ENCODE data around the gene TSPYL4. TPM values are rescaled to one million over a fixed set of nuclear protein-coding genes. Genes with fewer than 3 reads are reported as not detected.

Gene TSPYL4
- 22.8 TPM for polyA plus RNA-seq (2013, experiment 1 of 2)
- polyA plus RNA-seq (2013, experiment 2 of 2): 21.8 TPM

DNA sequence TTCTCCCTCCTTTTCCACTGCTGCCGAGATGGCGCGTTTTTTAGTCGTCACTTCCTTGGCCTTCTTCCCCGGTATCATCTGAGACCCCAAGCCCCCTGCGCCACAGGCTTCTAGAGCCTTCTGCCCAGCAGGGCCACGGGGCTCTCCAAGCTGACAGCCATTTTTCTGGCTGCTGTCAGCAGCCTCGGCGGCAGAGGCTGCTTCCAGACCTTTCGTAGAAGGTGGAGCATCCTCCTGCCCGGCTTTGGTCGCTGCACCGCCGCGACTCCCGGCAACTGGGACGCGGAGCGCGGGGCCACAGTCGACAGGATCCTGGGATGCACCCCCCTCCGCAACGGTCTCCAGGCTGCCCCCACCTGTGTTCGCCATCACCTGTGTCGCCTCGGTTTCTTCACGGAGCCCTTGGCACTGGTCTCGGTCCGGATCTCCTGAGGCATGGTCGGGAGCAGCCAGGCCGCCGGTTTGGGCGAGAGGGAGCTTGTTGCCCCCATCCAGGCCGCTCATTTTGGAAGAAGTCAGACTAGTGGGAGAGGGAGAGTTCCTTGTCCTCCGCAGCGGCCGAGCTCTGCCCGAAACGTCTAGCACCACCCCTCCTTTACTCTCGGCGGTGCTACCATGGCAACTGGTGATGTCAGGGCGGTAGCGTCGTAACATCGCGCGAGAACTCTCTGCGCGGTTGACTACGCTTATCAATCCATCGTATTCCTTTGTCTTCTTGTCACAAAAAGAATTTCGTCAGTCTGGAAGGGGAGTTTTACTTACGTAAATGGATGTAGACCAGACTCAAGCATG lies at the start of gene TSPYL4:
TSS of gene TSPYL4 (minus strand) at position 571 of the 792 bp plus-strand sequence. CDS start at position 504, 67 bp downstream.
- H3K4me2 ChIP-seq (ENCODE audit: low read length): peak within 1 kb of the TSS; percentile 66
- WGBS (ENCODE audit: extremely low coverage, insufficient coverage, low lambda C conversion rate): no CpG with 5 or more reads among the region's 53 CpGs
- H2BK5ac ChIP-seq (ENCODE audit: low read length): no peak within 1 kb of the TSS
- H3K4ac ChIP-seq (ENCODE audit: low read depth, low read length): no peak within 1 kb of the TSS
- H2BK120ac ChIP-seq (ENCODE audit: low read depth, low read length): no peak within 1 kb of the TSS
- H3K4me1 ChIP-seq (ENCODE audit: control insufficient read depth, low read depth, low read length): peaks cover 13% of the 10 kb centered on the region
- H3K18ac ChIP-seq (ENCODE audit: low read length): peak within 1 kb of the TSS; percentile 29
- peak within 1 kb of the TSS; percentile 79 for H3K4me3 ChIP-seq (ENCODE audit: low read length)
- H3K36me3 ChIP-seq (ENCODE audit: control insufficient read depth, insufficient read depth, low read length): no peaks in the 10 kb centered on the region
- no peak within 1 kb of the TSS for H2AK5ac ChIP-seq (ENCODE audit: low read length)
- H3K56ac ChIP-seq (ENCODE audit: low read length): peak within 1 kb of the TSS; percentile 91
- H3K9ac ChIP-seq (ENCODE audit: low read length): peak within 1 kb of the TSS; percentile 82
- no peak within 1 kb of the TSS for H2BK15ac ChIP-seq (replicated peaks; ENCODE audit: low read depth)
- no peaks in the 10 kb centered on the region for H3K27me3 ChIP-seq (ENCODE audit: insufficient read depth, low read length, poor library complexity)
- peaks cover 16% of the 10 kb centered on the region for H3K79me2 ChIP-seq (ENCODE audit: control insufficient read depth, insufficient read depth, low read length)
- peak; percentile 99 for DNase-seq
- H3K23ac ChIP-seq (ENCODE audit: low read length): no peak within 1 kb of the TSS
- H4K8ac ChIP-seq (ENCODE audit: low read depth, low read length): no peak within 1 kb of the TSS
- peak within 1 kb of the TSS; percentile 77 for H4K5ac ChIP-seq (ENCODE audit: low read length)
- H3K79me1 ChIP-seq (ENCODE audit: low read length): peaks cover 15% of the 10 kb centered on the region
- peak within 1 kb of the TSS; percentile 39 for H3K27ac ChIP-seq (ENCODE audit: low read depth, low read length)

DNA sequence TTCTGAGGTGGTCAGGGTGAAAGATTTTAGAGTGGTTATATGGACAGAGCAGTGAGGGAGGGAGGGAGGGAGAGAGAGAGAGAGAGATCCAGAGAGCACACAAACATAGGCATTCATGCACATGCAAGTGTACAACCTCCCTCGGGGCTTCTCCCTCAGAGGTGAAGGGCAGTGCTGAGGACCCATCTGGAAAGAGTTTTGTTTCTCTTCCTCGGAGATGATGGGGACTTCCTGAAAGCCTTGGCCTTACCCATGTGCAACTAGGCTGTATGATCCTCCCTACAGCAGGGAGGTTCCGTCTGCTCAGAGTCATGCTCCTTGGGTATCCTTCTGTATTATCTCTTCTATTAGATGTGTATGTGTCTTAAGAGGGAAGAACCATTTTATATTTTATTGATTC lies 47.2 kb upstream of the TSPYL4 start:
- H3K18ac ChIP-seq (ENCODE audit: low read length): no peak overlapping the region
- WGBS (ENCODE audit: extremely low coverage, insufficient coverage, low lambda C conversion rate): no CpG with 5 or more reads among the region's 3 CpGs
- no peak overlapping the region for H2BK5ac ChIP-seq (ENCODE audit: low read length)
- no peak overlapping the region for H4K5ac ChIP-seq (ENCODE audit: low read length)
- no peak overlapping the region for H3K4me2 ChIP-seq (ENCODE audit: low read length)
- no peak overlapping the region for H2AK5ac ChIP-seq (ENCODE audit: low read length)
- H3K4me1 ChIP-seq (ENCODE audit: control insufficient read depth, low read depth, low read length): no peaks in the 10 kb centered on the region
- no peak overlapping the region for H2BK120ac ChIP-seq (ENCODE audit: low read depth, low read length)
- no peaks in the 10 kb centered on the region for H3K36me3 ChIP-seq (ENCODE audit: control insufficient read depth, insufficient read depth, low read length)
- no peaks in the 10 kb centered on the region for H3K27me3 ChIP-seq (ENCODE audit: insufficient read depth, low read length, poor library complexity)
- H3K4ac ChIP-seq (ENCODE audit: low read depth, low read length): no peak overlapping the region
- H3K79me2 ChIP-seq (ENCODE audit: control insufficient read depth, insufficient read depth, low read length): no peaks in the 10 kb centered on the region
- H3K56ac ChIP-seq (ENCODE audit: low read length): no peak overlapping the region
- no peak overlapping the region for H3K9ac ChIP-seq (ENCODE audit: low read length)
- no peak overlapping the region for H3K23ac ChIP-seq (ENCODE audit: low read length)
- H3K79me1 ChIP-seq (ENCODE audit: low read length): no peaks in the 10 kb centered on the region
- no peak overlapping the region for H2BK15ac ChIP-seq (replicated peaks; ENCODE audit: low read depth)
- H3K4me3 ChIP-seq (ENCODE audit: low read length): no peak overlapping the region
- no peak overlapping the region for H4K8ac ChIP-seq (ENCODE audit: low read depth, low read length)
- H3K27ac ChIP-seq (ENCODE audit: low read depth, low read length): no peak overlapping the region
- DNase-seq: no peak

DNA sequence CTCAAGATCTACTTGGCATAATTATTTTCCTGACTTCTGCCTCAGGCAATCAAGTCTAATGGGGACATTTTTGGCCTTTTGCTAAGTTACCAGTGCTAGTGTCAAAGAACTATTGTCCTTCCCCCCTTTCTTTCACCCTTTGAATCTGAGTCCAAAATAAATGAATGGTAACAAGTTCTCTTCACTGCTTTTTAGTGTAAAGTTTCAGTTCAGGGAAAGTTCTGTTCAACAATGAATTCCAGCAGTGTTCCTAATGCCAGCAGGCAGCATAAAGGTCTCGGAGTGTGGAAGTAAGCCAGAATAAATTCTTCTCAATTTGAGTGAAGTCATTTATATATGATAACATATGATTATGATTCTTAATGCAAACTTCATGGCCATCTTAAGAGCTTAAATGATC lies 46.7 kb upstream of the TSPYL4 start:
- Histone ChIP-seq H3K4ac (ENCODE audit: low read depth, low read length) (no peak overlapping the region), H2BK120ac (ENCODE audit: low read depth, low read length) (no peak overlapping the region), H3K36me3 (ENCODE audit: control insufficient read depth, insufficient read depth, low read length) (no peaks in the 10 kb centered on the region), H4K8ac (ENCODE audit: low read depth, low read length) (no peak overlapping the region), H3K4me1 (ENCODE audit: control insufficient read depth, low read depth, low read length) (no peaks in the 10 kb centered on the region), H2AK5ac (ENCODE audit: low read length) (no peak overlapping the region), H2BK5ac (ENCODE audit: low read length) (no peak overlapping the region), H3K9ac (ENCODE audit: low read length) (no peak overlapping the region), H3K27ac (ENCODE audit: low read depth, low read length) (no peak overlapping the region), H3K4me3 (ENCODE audit: low read length) (no peak overlapping the region), H3K79me1 (ENCODE audit: low read length) (no peaks in the 10 kb centered on the region), H4K5ac (ENCODE audit: low read length) (no peak overlapping the region), H3K79me2 (ENCODE audit: control insufficient read depth, insufficient read depth, low read length) (no peaks in the 10 kb centered on the region), H3K4me2 (ENCODE audit: low read length) (no peak overlapping the region), H3K23ac (ENCODE audit: low read length) (no peak overlapping the region), H3K56ac (ENCODE audit: low read length) (no peak overlapping the region), H3K18ac (ENCODE audit: low read length) (no peak overlapping the region), H2BK15ac (replicated peaks; ENCODE audit: low read depth) (no peak overlapping the region), H3K27me3 (ENCODE audit: insufficient read depth, low read length, poor library complexity) (no peaks in the 10 kb centered on the region)
- no CpG with 5 or more reads among the region's 1 CpG for WGBS (ENCODE audit: extremely low coverage, insufficient coverage, low lambda C conversion rate)
- no peak for DNase-seq

DNA sequence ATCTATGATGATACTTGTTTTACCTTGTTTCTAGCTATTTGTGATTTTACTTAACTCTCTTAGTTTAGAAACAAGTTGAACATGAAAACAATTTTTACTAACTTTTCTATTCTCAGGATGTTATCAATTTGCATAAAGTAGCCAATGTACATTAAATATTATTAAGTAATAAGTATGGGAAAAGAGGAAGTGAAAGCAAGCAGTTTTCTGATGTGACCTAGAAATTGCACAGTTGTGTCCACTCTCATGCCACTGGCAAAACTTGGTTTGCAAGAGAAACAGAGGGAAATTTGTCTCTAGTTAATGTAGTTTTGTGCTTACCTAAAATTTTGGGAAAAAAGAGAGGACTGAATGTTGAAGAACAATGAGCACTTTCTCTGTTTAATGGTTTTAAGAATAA lies 45.1 kb upstream of the TSPYL4 start:
- Histone ChIP-seq H3K18ac (ENCODE audit: low read length) (no peak overlapping the region), H2BK15ac (replicated peaks; ENCODE audit: low read depth) (no peak overlapping the region), H3K79me2 (ENCODE audit: control insufficient read depth, insufficient read depth, low read length) (no peaks in the 10 kb centered on the region), H3K4me3 (ENCODE audit: low read length) (no peak overlapping the region), H2BK5ac (ENCODE audit: low read length) (no peak overlapping the region), H3K27ac (ENCODE audit: low read depth, low read length) (no peak overlapping the region), H3K23ac (ENCODE audit: low read length) (no peak overlapping the region), H3K4ac (ENCODE audit: low read depth, low read length) (no peak overlapping the region), H3K36me3 (ENCODE audit: control insufficient read depth, insufficient read depth, low read length) (no peaks in the 10 kb centered on the region), H3K4me1 (ENCODE audit: control insufficient read depth, low read depth, low read length) (no peaks in the 10 kb centered on the region), H3K27me3 (ENCODE audit: insufficient read depth, low read length, poor library complexity) (no peaks in the 10 kb centered on the region), H2AK5ac (ENCODE audit: low read length) (no peak overlapping the region), H3K56ac (ENCODE audit: low read length) (no peak overlapping the region), H2BK120ac (ENCODE audit: low read depth, low read length) (no peak overlapping the region), H3K4me2 (ENCODE audit: low read length) (no peak overlapping the region), H3K79me1 (ENCODE audit: low read length) (no peaks in the 10 kb centered on the region), H4K8ac (ENCODE audit: low read depth, low read length) (no peak overlapping the region), H4K5ac (ENCODE audit: low read length) (no peak overlapping the region), H3K9ac (ENCODE audit: low read length) (no peak overlapping the region)
- DNase-seq: no peak

GRCh38 chr6:116298273-116298672 lies 44.4 kb upstream of the TSPYL4 start:
- Histone ChIP-seq H3K18ac (ENCODE audit: low read length) (no peak overlapping the region), H3K4me2 (ENCODE audit: low read length) (no peak overlapping the region), H3K79me2 (ENCODE audit: control insufficient read depth, insufficient read depth, low read length) (no peaks in the 10 kb centered on the region), H3K27me3 (ENCODE audit: insufficient read depth, low read length, poor library complexity) (no peaks in the 10 kb centered on the region), H2BK15ac (replicated peaks; ENCODE audit: low read depth) (no peak overlapping the region), H2BK120ac (ENCODE audit: low read depth, low read length) (no peak overlapping the region), H3K27ac (ENCODE audit: low read depth, low read length) (no peak overlapping the region), H3K4me3 (ENCODE audit: low read length) (no peak overlapping the region), H3K9ac (ENCODE audit: low read length) (no peak overlapping the region), H3K79me1 (ENCODE audit: low read length) (no peaks in the 10 kb centered on the region), H2AK5ac (ENCODE audit: low read length) (no peak overlapping the region), H3K23ac (ENCODE audit: low read length) (no peak overlapping the region), H3K36me3 (ENCODE audit: control insufficient read depth, insufficient read depth, low read length) (no peaks in the 10 kb centered on the region), H4K5ac (ENCODE audit: low read length) (no peak overlapping the region), H4K8ac (ENCODE audit: low read depth, low read length) (no peak overlapping the region), H3K56ac (ENCODE audit: low read length) (no peak overlapping the region), H3K4ac (ENCODE audit: low read depth, low read length) (no peak overlapping the region), H2BK5ac (ENCODE audit: low read length) (no peak overlapping the region), H3K4me1 (ENCODE audit: control insufficient read depth, low read depth, low read length) (no peaks in the 10 kb centered on the region)
- no peak for DNase-seq
- WGBS (ENCODE audit: extremely low coverage, insufficient coverage, low lambda C conversion rate): no CpG with 5 or more reads among the region's 3 CpGs

GRCh38 chr6:116292553-116292952 lies 38.7 kb upstream of the TSPYL4 start:
- Histone ChIP-seq H3K27me3 (ENCODE audit: insufficient read depth, low read length, poor library complexity) (no peaks in the 10 kb centered on the region), H3K56ac (ENCODE audit: low read length) (no peak overlapping the region), H3K23ac (ENCODE audit: low read length) (no peak overlapping the region), H2BK5ac (ENCODE audit: low read length) (no peak overlapping the region), H3K36me3 (ENCODE audit: control insufficient read depth, insufficient read depth, low read length) (no peaks in the 10 kb centered on the region), H3K9ac (ENCODE audit: low read length) (no peak overlapping the region), H3K79me2 (ENCODE audit: control insufficient read depth, insufficient read depth, low read length) (no peaks in the 10 kb centered on the region), H3K79me1 (ENCODE audit: low read length) (no peaks in the 10 kb centered on the region), H2AK5ac (ENCODE audit: low read length) (no peak overlapping the region), H3K18ac (ENCODE audit: low read length) (no peak overlapping the region), H2BK15ac (replicated peaks; ENCODE audit: low read depth) (no peak overlapping the region), H4K5ac (ENCODE audit: low read length) (no peak overlapping the region), H3K4me1 (ENCODE audit: control insufficient read depth, low read depth, low read length) (no peaks in the 10 kb centered on the region), H3K27ac (ENCODE audit: low read depth, low read length) (no peak overlapping the region), H4K8ac (ENCODE audit: low read depth, low read length) (no peak overlapping the region), H3K4me2 (ENCODE audit: low read length) (no peak overlapping the region), H3K4me3 (ENCODE audit: low read length) (no peak overlapping the region), H2BK120ac (ENCODE audit: low read depth, low read length) (no peak overlapping the region), H3K4ac (ENCODE audit: low read depth, low read length) (no peak overlapping the region)
- no CpG with 5 or more reads among the region's 1 CpG for WGBS (ENCODE audit: extremely low coverage, insufficient coverage, low lambda C conversion rate)
- no peak for DNase-seq

All from mesendoderm (in vitro differentiated cells).